H1 (cell line): Measurements from ENCODE around the gene HSD17B8. TPM values are rescaled to one million over a fixed set of nuclear protein-coding genes. Genes with fewer than 3 reads are reported as not detected.

ENCODE experiments used
- CHD7 ChIP-seq: fragments of 300-600 bp; sonication (generic); IDR thresholded peaks from 2 replicates; pipeline ENCODE4 v1.7.1; 2012; ENCODE audit warnings: low read length, moderate library complexity, mild to moderate bottlenecking, inconsistent platforms; ENCODE audit not compliant: insufficient replicate concordance
- polyA plus RNA-seq, 7 experiments: library from polyadenylated mRNA; depleted of rRNA in 3 of 7; stranded (reverse) in 5 of 7; unstranded in 2 of 7; fragments of >200 nt in 5 of 7; fragments of 200-250 nt in 2 of 7; gene quantifications; 1 replicate in 5 of 7; 2 replicates in 1 of 7; 4 replicates in 1 of 7; pipeline versions ENCODE4 v1.2.1 to v1.2.3, GENCODE V29; 2011 to 2013; ENCODE audit warnings: missing spikeins in 2 of 7, mixed read lengths in 2 of 7
- total RNA-seq: library from RNA; stranded (reverse); fragmentation: NEBNext Ultra II Directional; extraction: Animal tissue kit (Norgen Biotek cat#: 25700); gene quantifications from 2 replicates; pipeline ENCODE4 v1.2.1, GENCODE V29; 2021

The HSD17B8 gene
- total and polyA plus RNA-seq, 2 of the 8 experiments (the other 6 are each of a cell fraction or from before 2014, with no cell fraction given), result 3.3 to 17.1 TPM

GRCh38 chr6:33226503-33227120 is 22.2 kb downstream of the HSD17B8 start (continued):
- peak; percentile 17 for TF ChIP-seq CHD7
- TF ChIP-seq, all 59 proteins: peak for 2; not testable (repeated sequence) for 57
